ENCODE data around the gene RXFP1.

The RXFP1 gene

DNA sequence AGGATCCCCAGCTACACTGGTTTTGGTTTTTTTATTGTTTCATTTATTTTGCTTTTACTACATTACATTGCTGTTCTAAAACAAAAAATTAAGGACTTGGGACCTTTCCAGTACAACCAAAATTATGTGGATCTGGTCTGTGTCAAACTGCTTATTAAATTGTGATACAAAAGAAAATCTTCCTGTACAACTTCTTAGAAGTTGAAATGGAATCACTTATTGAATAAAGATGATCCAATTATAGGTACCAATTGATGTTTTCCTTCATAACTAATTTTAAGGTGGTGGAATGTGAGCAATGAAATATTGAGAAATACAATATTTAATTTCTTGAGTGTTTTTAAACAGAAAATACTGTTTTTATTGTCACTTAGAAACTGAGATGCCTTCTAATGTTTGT, 82.7 kb downstream of the RXFP1 start:
- Histone ChIP-seq H3K9me3 (ENCODE audit: insufficient read depth, low read length) (no peaks in the 10 kb centered on the region), H4K20me1 (ENCODE audit: insufficient read depth, low read length) (no peaks in the 10 kb centered on the region), H3K27ac (ENCODE audit: low read length) (no peak overlapping the region), H3K4me1 (ENCODE audit: low read length) (no peaks in the 10 kb centered on the region), H3K79me2 (ENCODE audit: low read length) (no peaks in the 10 kb centered on the region), H3K27me3 (ENCODE audit: low read depth, low read length) (no peaks in the 10 kb centered on the region), H3K4me2 (ENCODE audit: low read length) (no peak overlapping the region), H3K4me3 (ENCODE audit: low read length) (no peak overlapping the region), H2AFZ (ENCODE audit: low read depth, low read length) (no peak overlapping the region), H3K9ac (ENCODE audit: low read length) (no peak overlapping the region), H3K36me3 (replicated peaks; ENCODE audit: low read depth, low read length) (no peaks in the 10 kb centered on the region)
- TF ChIP-seq EZH2phosphoT487 (IDR thresholded peaks at IDR 0.05; ENCODE audit: low read depth) = no peak
- TF ChIP-seq, protein P1, sequence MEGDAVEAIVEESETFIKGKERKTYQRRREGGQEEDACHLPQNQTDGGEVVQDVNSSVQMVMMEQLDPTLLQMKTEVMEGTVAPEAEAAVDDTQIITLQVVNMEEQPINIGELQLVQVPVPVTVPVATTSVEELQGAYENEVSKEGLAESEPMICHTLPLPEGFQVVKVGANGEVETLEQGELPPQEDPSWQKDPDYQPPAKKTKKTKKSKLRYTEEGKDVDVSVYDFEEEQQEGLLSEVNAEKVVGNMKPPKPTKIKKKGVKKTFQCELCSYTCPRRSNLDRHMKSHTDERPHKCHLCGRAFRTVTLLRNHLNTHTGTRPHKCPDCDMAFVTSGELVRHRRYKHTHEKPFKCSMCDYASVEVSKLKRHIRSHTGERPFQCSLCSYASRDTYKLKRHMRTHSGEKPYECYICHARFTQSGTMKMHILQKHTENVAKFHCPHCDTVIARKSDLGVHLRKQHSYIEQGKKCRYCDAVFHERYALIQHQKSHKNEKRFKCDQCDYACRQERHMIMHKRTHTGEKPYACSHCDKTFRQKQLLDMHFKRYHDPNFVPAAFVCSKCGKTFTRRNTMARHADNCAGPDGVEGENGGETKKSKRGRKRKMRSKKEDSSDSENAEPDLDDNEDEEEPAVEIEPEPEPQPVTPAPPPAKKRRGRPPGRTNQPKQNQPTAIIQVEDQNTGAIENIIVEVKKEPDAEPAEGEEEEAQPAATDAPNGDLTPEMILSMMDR (IDR thresholded peaks at IDR 0.05; ENCODE audit: low read depth, low read length) = no peak

DNA sequence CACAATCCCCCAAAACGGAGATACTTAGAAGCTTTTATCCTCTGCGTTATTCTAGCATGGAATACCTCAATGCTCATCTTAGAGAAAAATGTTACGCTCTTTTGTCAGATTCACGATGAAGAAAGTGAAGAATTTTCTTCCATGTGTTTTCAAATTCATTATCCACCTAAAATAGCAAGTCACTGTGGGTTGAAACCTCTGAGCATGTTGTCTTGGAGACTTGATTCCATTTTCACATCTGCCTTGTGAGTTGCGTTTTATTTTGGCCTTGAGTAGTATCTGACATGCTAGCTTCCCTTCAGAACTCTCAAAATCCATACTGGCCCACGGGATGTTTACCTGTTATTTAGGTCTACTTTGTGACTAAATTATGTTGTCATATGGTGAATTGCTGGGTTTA, 83.7 kb downstream of the RXFP1 start:
- H4K20me1 ChIP-seq (ENCODE audit: insufficient read depth, low read length) = peaks cover under 1% of the 10 kb centered on the region; the same call in 1 of the 2 replicates
- no peak overlapping the region for H3K4me2 ChIP-seq (ENCODE audit: low read length)
- no peaks in the 10 kb centered on the region for H3K27me3 ChIP-seq (ENCODE audit: low read depth, low read length)
- H3K9ac ChIP-seq (ENCODE audit: low read length) = no peak overlapping the region
- H3K4me1 ChIP-seq (ENCODE audit: low read length) = peaks cover 3% of the 10 kb centered on the region
- H3K36me3 ChIP-seq (replicated peaks; ENCODE audit: low read depth, low read length) = no peaks in the 10 kb centered on the region
- no peak overlapping the region for H2AFZ ChIP-seq (ENCODE audit: low read depth, low read length)
- no peaks in the 10 kb centered on the region for H3K9me3 ChIP-seq (ENCODE audit: insufficient read depth, low read length)
- TF ChIP-seq, protein P1 (IDR thresholded peaks at IDR 0.05; ENCODE audit: low read depth, low read length) = no peak
- no peak for TF ChIP-seq EZH2phosphoT487 (IDR thresholded peaks at IDR 0.05; ENCODE audit: low read depth)
- no peak overlapping the region for H3K27ac ChIP-seq (ENCODE audit: low read length)
- H3K79me2 ChIP-seq (ENCODE audit: low read length) = no peaks in the 10 kb centered on the region
- H3K4me3 ChIP-seq (ENCODE audit: low read length) = no peak overlapping the region

DNA sequence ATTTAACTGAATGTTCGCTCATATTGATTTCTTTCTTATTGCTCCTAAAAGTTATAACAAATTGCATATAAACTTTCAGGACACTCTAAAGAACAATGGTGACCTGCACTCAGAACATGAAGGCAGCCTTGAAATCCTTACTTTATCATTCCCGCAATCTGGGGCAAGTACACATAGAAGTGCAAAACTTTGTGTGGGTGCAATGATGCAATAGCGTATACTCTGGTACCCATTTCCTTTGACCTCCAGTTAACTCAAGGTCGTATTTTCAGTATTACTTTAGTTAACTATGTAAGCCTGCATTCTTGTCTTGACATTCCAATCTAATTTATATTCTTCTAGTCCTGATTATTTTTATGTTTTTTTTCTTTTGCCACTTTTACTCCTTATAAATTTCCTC, 85.3 kb downstream of the RXFP1 start:
- H3K9me3 ChIP-seq (ENCODE audit: insufficient read depth, low read length) = no peaks in the 10 kb centered on the region
- H4K20me1 ChIP-seq (ENCODE audit: insufficient read depth, low read length) = peaks cover 8% of the 10 kb centered on the region
- H3K9ac ChIP-seq (ENCODE audit: low read length) = no peak overlapping the region
- no peak overlapping the region for H3K27ac ChIP-seq (ENCODE audit: low read length)
- H3K27me3 ChIP-seq (ENCODE audit: low read depth, low read length) = no peaks in the 10 kb centered on the region
- H3K4me3 ChIP-seq (ENCODE audit: low read length) = no peak overlapping the region
- H3K36me3 ChIP-seq (replicated peaks; ENCODE audit: low read depth, low read length) = no peaks in the 10 kb centered on the region
- no peaks in the 10 kb centered on the region for H3K79me2 ChIP-seq (ENCODE audit: low read length)
- no peak for TF ChIP-seq EZH2phosphoT487 (IDR thresholded peaks at IDR 0.05; ENCODE audit: low read depth)
- TF ChIP-seq, protein P1 (IDR thresholded peaks at IDR 0.05; ENCODE audit: low read depth, low read length) = no peak
- no peak overlapping the region for H3K4me2 ChIP-seq (ENCODE audit: low read length)
- peaks cover 19% of the 10 kb centered on the region for H3K4me1 ChIP-seq (ENCODE audit: low read length)
- no peak overlapping the region for H2AFZ ChIP-seq (ENCODE audit: low read depth, low read length)

DNA sequence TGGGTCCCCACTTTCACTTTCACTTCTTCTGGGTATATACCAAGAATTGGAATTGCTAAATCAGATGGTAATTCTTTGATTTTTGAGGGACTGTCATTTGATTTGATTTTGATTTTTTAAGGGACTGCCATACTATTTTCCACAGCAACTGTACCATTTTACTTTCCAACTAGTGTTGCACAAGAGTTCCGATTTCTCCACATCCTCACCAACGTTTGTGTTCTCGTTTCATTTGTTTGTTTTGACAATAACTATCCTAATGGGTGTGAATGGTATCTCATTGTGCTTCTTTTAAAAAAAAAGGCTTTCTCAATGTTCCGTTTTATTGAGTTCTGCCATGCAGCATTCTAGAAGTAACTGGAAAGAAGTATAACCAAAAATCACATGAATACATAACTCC, 87.4 kb downstream of the RXFP1 start:
- Histone ChIP-seq H3K36me3 (replicated peaks; ENCODE audit: low read depth, low read length) (no peaks in the 10 kb centered on the region), H3K4me2 (ENCODE audit: low read length) (no peak overlapping the region), H3K79me2 (ENCODE audit: low read length) (no peaks in the 10 kb centered on the region)

More for the DNA sequence above, 87.4 kb downstream of the RXFP1 start:
- no peak overlapping the region for H3K27ac ChIP-seq (ENCODE audit: low read length)
- no peaks in the 10 kb centered on the region for H3K9me3 ChIP-seq (ENCODE audit: insufficient read depth, low read length)
- no peak overlapping the region for H2AFZ ChIP-seq (ENCODE audit: low read depth, low read length)
- peaks cover 8% of the 10 kb centered on the region for H4K20me1 ChIP-seq (ENCODE audit: insufficient read depth, low read length)
- H3K4me3 ChIP-seq (ENCODE audit: low read length) = no peak overlapping the region
- no peaks in the 10 kb centered on the region for H3K27me3 ChIP-seq (ENCODE audit: low read depth, low read length)
- TF ChIP-seq EZH2phosphoT487 (IDR thresholded peaks at IDR 0.05; ENCODE audit: low read depth) = no peak
- TF ChIP-seq, protein P1 (IDR thresholded peaks at IDR 0.05; ENCODE audit: low read depth, low read length) = no peak
- H3K9ac ChIP-seq (ENCODE audit: low read length) = no peak overlapping the region
- peaks cover 20% of the 10 kb centered on the region for H3K4me1 ChIP-seq (ENCODE audit: low read length)
